Measurements from ENCODE around the gene MAB21L3. TPM values are rescaled to one million over a fixed set of nuclear protein-coding genes. Genes with fewer than 3 reads are reported as not detected.
A peak's percentile ranks its signal among the peaks of the same experiment; 100 is the strongest.

MAB21L3 gene
- total RNA-seq, 1 experiment from 2014 or later = not detected

GRCh38 chr1:116123837-116124533 is 12.8 kb downstream of the MAB21L3 start:
- no peak overlapping the region for H4K91ac ChIP-seq (ENCODE audit: insufficient read length, low read depth, low read length)
- H2AK5ac ChIP-seq (ENCODE audit: insufficient read length, low read length) = no peak overlapping the region
- H3K18ac ChIP-seq (ENCODE audit: insufficient read length, low read depth, low read length) = no peak overlapping the region
- H3K9me3 ChIP-seq (ENCODE audit: control insufficient read depth, low read depth, low read length) = no peaks in the 10 kb centered on the region
- no peak overlapping the region for H3K9ac ChIP-seq (ENCODE audit: extremely low read depth, insufficient read length, low read length)
- H3K27me3 ChIP-seq (ENCODE audit: insufficient read depth, low read length) = no peaks in the 10 kb centered on the region
- no peak overlapping the region for H3K4me2 ChIP-seq (ENCODE audit: insufficient read depth, insufficient read length, low read length)
- TF ChIP-seq, protein P1, sequence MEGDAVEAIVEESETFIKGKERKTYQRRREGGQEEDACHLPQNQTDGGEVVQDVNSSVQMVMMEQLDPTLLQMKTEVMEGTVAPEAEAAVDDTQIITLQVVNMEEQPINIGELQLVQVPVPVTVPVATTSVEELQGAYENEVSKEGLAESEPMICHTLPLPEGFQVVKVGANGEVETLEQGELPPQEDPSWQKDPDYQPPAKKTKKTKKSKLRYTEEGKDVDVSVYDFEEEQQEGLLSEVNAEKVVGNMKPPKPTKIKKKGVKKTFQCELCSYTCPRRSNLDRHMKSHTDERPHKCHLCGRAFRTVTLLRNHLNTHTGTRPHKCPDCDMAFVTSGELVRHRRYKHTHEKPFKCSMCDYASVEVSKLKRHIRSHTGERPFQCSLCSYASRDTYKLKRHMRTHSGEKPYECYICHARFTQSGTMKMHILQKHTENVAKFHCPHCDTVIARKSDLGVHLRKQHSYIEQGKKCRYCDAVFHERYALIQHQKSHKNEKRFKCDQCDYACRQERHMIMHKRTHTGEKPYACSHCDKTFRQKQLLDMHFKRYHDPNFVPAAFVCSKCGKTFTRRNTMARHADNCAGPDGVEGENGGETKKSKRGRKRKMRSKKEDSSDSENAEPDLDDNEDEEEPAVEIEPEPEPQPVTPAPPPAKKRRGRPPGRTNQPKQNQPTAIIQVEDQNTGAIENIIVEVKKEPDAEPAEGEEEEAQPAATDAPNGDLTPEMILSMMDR (conservative IDR thresholded peaks at IDR 0.05) = no peak
- no peak overlapping the region for H3T11ph ChIP-seq (ENCODE audit: low read length)
- WGBS (ENCODE audit: extremely low coverage, insufficient read length, low lambda C conversion rate) = no CpG with 5 or more reads among the region's 14 CpGs
- no peaks in the 10 kb centered on the region for H3K79me1 ChIP-seq (ENCODE audit: insufficient read depth, low read depth, low read length, poor library complexity, severe bottlenecking)
- no peaks in the 10 kb centered on the region for H3K4me1 ChIP-seq (ENCODE audit: insufficient read depth, low read length)
- no peak overlapping the region for H2BK5ac ChIP-seq (ENCODE audit: insufficient read length, low read length)
- H2AFZ ChIP-seq (ENCODE audit: low read length) = no peak overlapping the region
- Mint-ChIP-seq H3K9me3 (no peaks in the 10 kb centered on the region), H3K27me3 (ENCODE audit: low read depth) (no peaks in the 10 kb centered on the region), H3K27ac (peak overlapping the region in 1 of 3 experiments; percentile 15; a peak in 1 of 7 replicates), H3K4me1 (no peaks in the 10 kb centered on the region; a peak in 1 of 4 replicates), H3K36me3 (ENCODE audit: insufficient read depth in 1 of 3, low read depth in 3 of 3) (no peaks in the 10 kb centered on the region), H3K4me3 (no peak overlapping the region)
- no peak overlapping the region for H3K23ac ChIP-seq (ENCODE audit: insufficient read length, low read depth, low read length)
- H3K27ac ChIP-seq (ENCODE audit: insufficient read length, low read depth, low read length) = no peak overlapping the region
- H3K79me2 ChIP-seq (ENCODE audit: insufficient read depth, low read length) = no peaks in the 10 kb centered on the region
- H4K20me1 ChIP-seq (ENCODE audit: control insufficient read depth, insufficient read depth, insufficient read length) = no peaks in the 10 kb centered on the region
- no peak overlapping the region for H3K4ac ChIP-seq (ENCODE audit: low read depth, low read length)
- H4K8ac ChIP-seq (replicated peaks; ENCODE audit: insufficient read length, low read depth, low read length) = no peak overlapping the region
- H2BK20ac ChIP-seq (ENCODE audit: low read depth, low read length, poor library complexity, severe bottlenecking) = no peak overlapping the region
- no peak for DNase-seq
- no peak overlapping the region for H4K5ac ChIP-seq (ENCODE audit: insufficient read length, low read depth, low read length)
- H3K56ac ChIP-seq (ENCODE audit: insufficient read length, low read depth, low read length) = no peak overlapping the region
- no peak overlapping the region for H2BK120ac ChIP-seq (ENCODE audit: low read depth, low read length, poor library complexity, severe bottlenecking)
- H2BK15ac ChIP-seq (ENCODE audit: low read depth, low read length) = no peak overlapping the region
- H3K14ac ChIP-seq (ENCODE audit: insufficient read depth, low read length) = no peak overlapping the region
- no peak overlapping the region for H2BK12ac ChIP-seq (ENCODE audit: insufficient read length, low read depth, low read length)
- no peaks in the 10 kb centered on the region for H3K23me2 ChIP-seq (ENCODE audit: insufficient read length, low read depth, low read length, poor library complexity, severe bottlenecking)
